ENCODE results near the gene ADAMTS17. TPM values are rescaled to one million over a fixed set of nuclear protein-coding genes. Genes with fewer than 3 reads are reported as not detected.

Gene ADAMTS17
- total RNA-seq, 1 experiment from 2014 or later: 1.5 TPM

DNA sequence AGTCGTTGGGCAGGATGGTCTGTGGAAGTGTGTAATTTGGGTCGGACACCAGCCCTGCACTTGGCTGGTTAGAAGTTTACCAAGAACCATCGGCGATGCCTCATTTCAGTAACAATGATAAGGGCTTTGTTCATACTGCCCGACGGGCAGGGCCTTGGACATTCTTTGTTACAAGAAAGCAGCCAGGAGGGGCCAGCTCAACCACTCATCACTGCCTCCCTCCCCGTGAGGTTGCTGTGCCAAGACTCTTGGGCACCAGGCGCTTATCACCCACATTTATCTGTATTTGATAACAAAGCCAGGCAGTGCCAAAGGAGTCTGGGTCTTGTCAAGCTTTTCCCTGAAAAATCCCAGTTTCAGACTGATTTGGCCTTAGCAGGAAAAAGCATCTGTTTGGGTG lies 235.0 kb downstream of the ADAMTS17 start:
- intact Hi-C loops (cut with micrococcal nuclease; ENCODE audit: unreplicated experiment): no loop called here
- H3K36me3 Mint-ChIP-seq (ENCODE audit: insufficient read depth, unreplicated experiment): no peaks in the 10 kb centered on the region
- no peaks in the 10 kb centered on the region for H3K9me3 ChIP-seq
- peak in 1 of 2 experiments; percentile 1 for DNase-seq
- H3K4me1 Mint-ChIP-seq (ENCODE audit: low read depth, unreplicated experiment): no peaks in the 10 kb centered on the region
- TF ChIP-seq CTCF (IDR thresholded peaks at IDR 0.05; ENCODE audit: insufficient read depth in 1 of 2, low read depth in 1 of 2, low read length in 1 of 2, severe bottlenecking in 1 of 2, unreplicated experiment in 1 of 2): no peak
- no peak overlapping the region for H3K27ac Mint-ChIP-seq (ENCODE audit: unreplicated experiment)
- no peaks in the 10 kb centered on the region for H3K27me3 ChIP-seq (replicated peaks; ENCODE audit: control insufficient read depth, insufficient read depth, low read length)
- BruUV-seq (replicated peaks): no TSS peak
- CTCF ChIA-PET: no interaction called here
- H3K4me3 Mint-ChIP-seq (ENCODE audit: unreplicated experiment): no peak overlapping the region
- no peaks in the 10 kb centered on the region for H3K27me3 Mint-ChIP-seq (ENCODE audit: insufficient read depth, unreplicated experiment)
- no peak overlapping the region for H3K4me3 ChIP-seq (ENCODE audit: low read depth, low read length)
- no peaks in the 10 kb centered on the region for H3K36me3 ChIP-seq (ENCODE audit: control insufficient read depth, insufficient read depth, low read length)
- H3K4me1 ChIP-seq: no peaks in the 10 kb centered on the region
- POLR2A ChIA-PET: no interaction called here
- peaks cover 13% of the 10 kb centered on the region for H3K9me3 Mint-ChIP-seq (ENCODE audit: unreplicated experiment)

- Mint-ChIP-seq H3K27ac (ENCODE audit: unreplicated experiment) (no peak overlapping the region), H3K4me3 (ENCODE audit: unreplicated experiment) (no peak overlapping the region), H3K27me3 (ENCODE audit: insufficient read depth, unreplicated experiment) (no peaks in the 10 kb centered on the region), H3K9me3 (ENCODE audit: unreplicated experiment) (peaks cover 29% of the 10 kb centered on the region), H3K36me3 (ENCODE audit: insufficient read depth, unreplicated experiment) (no peaks in the 10 kb centered on the region), H3K4me1 (ENCODE audit: low read depth, unreplicated experiment) (peaks cover 6% of the 10 kb centered on the region)
- DNase-seq: peak in 1 of 2 experiments; percentile 9
- no peak overlapping the region for H3K4me3 ChIP-seq (ENCODE audit: low read depth, low read length)
- no peaks in the 10 kb centered on the region for H3K4me1 ChIP-seq
- intact Hi-C loops (cut with micrococcal nuclease; ENCODE audit: unreplicated experiment): no loop called here
- H3K27me3 ChIP-seq (replicated peaks; ENCODE audit: control insufficient read depth, insufficient read depth, low read length): no peaks in the 10 kb centered on the region
- BruUV-seq (replicated peaks): no TSS peak
- ChIA-PET POLR2A (no interaction called here), CTCF (no interaction called here)
- H3K9me3 ChIP-seq: no peaks in the 10 kb centered on the region
- no peak for TF ChIP-seq CTCF (IDR thresholded peaks at IDR 0.05; ENCODE audit: insufficient read depth in 1 of 2, low read depth in 1 of 2, low read length in 1 of 2, severe bottlenecking in 1 of 2, unreplicated experiment in 1 of 2)
- no peaks in the 10 kb centered on the region for H3K36me3 ChIP-seq (ENCODE audit: control insufficient read depth, insufficient read depth, low read length)
These were observed 236.7 kb downstream of the ADAMTS17 start for GRCh38 chr15:100105101-100105500.

DNA sequence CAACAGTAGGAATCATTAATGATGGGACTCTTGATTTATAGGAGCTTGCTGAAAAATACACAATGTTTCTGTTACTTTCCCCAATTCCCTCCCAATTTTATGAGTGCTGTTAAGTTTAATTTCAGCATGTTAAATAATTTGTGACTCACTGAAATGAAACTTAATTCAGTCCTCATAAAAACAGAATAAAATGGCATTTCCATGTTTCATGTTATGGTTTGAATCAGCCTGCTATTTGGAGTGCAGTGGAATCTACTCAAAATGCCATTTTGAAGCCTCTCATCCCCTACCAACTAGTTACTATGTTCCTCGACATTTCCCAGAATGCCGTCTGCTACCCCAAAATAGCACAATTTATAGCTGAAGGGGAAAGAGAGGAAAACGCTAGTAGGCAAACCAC lies 237.5 kb downstream of the ADAMTS17 start:
- BruUV-seq (replicated peaks): no TSS peak
- no peak for DNase-seq
- Mint-ChIP-seq H3K9me3 (ENCODE audit: unreplicated experiment) (peaks cover 31% of the 10 kb centered on the region), H3K27ac (ENCODE audit: unreplicated experiment) (no peak overlapping the region), H3K4me1 (ENCODE audit: low read depth, unreplicated experiment) (peaks cover 6% of the 10 kb centered on the region), H3K4me3 (ENCODE audit: unreplicated experiment) (no peak overlapping the region), H3K36me3 (ENCODE audit: insufficient read depth, unreplicated experiment) (no peaks in the 10 kb centered on the region), H3K27me3 (ENCODE audit: insufficient read depth, unreplicated experiment) (no peaks in the 10 kb centered on the region)
- Histone ChIP-seq H3K4me3 (ENCODE audit: low read depth, low read length) (no peak overlapping the region), H3K27me3 (replicated peaks; ENCODE audit: control insufficient read depth, insufficient read depth, low read length) (no peaks in the 10 kb centered on the region), H3K9me3 (no peaks in the 10 kb centered on the region), H3K36me3 (ENCODE audit: control insufficient read depth, insufficient read depth, low read length) (no peaks in the 10 kb centered on the region), H3K4me1 (no peaks in the 10 kb centered on the region)
- intact Hi-C loops (cut with micrococcal nuclease; ENCODE audit: unreplicated experiment): no loop called here
- ChIA-PET CTCF (no interaction called here), POLR2A (no interaction called here)
- no peak for TF ChIP-seq CTCF (IDR thresholded peaks at IDR 0.05; ENCODE audit: insufficient read depth in 1 of 2, low read depth in 1 of 2, low read length in 1 of 2, severe bottlenecking in 1 of 2, unreplicated experiment in 1 of 2)
